WTC11 (cell line): Measurements from ENCODE around the gene SNX15. TPM values are rescaled to one million over a fixed set of nuclear protein-coding genes. Genes with fewer than 3 reads are reported as not detected.

Source experiments
- ATAC-seq: fragments of 200-7000 bp; cut with Tn5 transposase; 2 replicates; pipeline ENCODE4 v1.10.0; 2021; ENCODE audit warnings: mild to moderate bottlenecking, moderate library complexity
- CTCF ChIA-PET: fragments of 300-600 bp; sonication (Branson Sonifier 250); formaldehyde crosslinking; loops from one replicate; lab custom pipeline; 2021; ENCODE audit warnings: antibody characterized with exemption; lab: Charles Lee
- POLR2A ChIA-PET: fragments of 350-600 bp; sonication (Branson Sonifier 250); formaldehyde crosslinking; loops from one replicate; lab custom pipeline; 2021; ENCODE audit warnings: antibody characterized with exemption; lab: Charles Lee
- DNase-seq: peaks from one replicate; pipeline ENCODE4 v3.0.0; 2021; ENCODE audit warnings: low spot score
- H3K27ac Mint-ChIP-seq: 2 replicates; pipeline ENCODE4 v1.8.0; 2021; ENCODE audit warnings: mixed read lengths
- H3K27me3 Mint-ChIP-seq: 2 replicates; pipeline ENCODE4 v1.8.0; 2021; ENCODE audit warnings: low read depth, mild to moderate bottlenecking, moderate library complexity, mixed read lengths
- H3K36me3 Mint-ChIP-seq: 2 replicates; pipeline ENCODE4 v1.8.0; 2021; ENCODE audit warnings: mixed read lengths
- H3K4me1 Mint-ChIP-seq: 2 replicates; pipeline ENCODE4 v1.8.0; 2022; ENCODE audit warnings: mixed read lengths
- H3K4me3 Mint-ChIP-seq: 2 replicates; pipeline ENCODE4 v1.8.0; 2021; ENCODE audit warnings: mild to moderate bottlenecking, moderate library complexity, mixed read lengths
- H3K9me3 Mint-ChIP-seq: 2 replicates; pipeline ENCODE4 v1.8.0; 2021; ENCODE audit warnings: mixed read lengths
- E2F4 ChIP-seq: sonication (generic); formaldehyde crosslinking; IDR thresholded peaks from 2 replicates; pipeline ENCODE4 v1.8.1; 2022; ENCODE audit warnings: low read depth, mild to moderate bottlenecking, moderate library complexity, missing genetic modification reagents, borderline replicate concordance
- ERG ChIP-seq: fragments of 250-450 bp; sonication (Bioruptor Pico); IDR thresholded peaks from 2 replicates; pipeline ENCODE4 v1.8.0; 2021; ENCODE audit warnings: mild to moderate bottlenecking
- FOXK1 ChIP-seq: sonication (generic); formaldehyde crosslinking; IDR thresholded peaks from 2 replicates; pipeline ENCODE4 v1.8.0; 2022; ENCODE audit warnings: mild to moderate bottlenecking, moderate library complexity, missing genetic modification reagents
- IRF2 ChIP-seq: sonication (generic); formaldehyde crosslinking; IDR thresholded peaks from 2 replicates; pipeline ENCODE4 v1.8.0; 2022; ENCODE audit warnings: low read depth, missing genetic modification reagents, borderline replicate concordance
- MLX ChIP-seq: sonication (generic); formaldehyde crosslinking; IDR thresholded peaks from 2 replicates; pipeline ENCODE4 v1.8.1; 2023; ENCODE audit warnings: mild to moderate bottlenecking, missing genetic modification reagents, moderate library complexity
- NFE2L1 ChIP-seq: sonication (generic); formaldehyde crosslinking; IDR thresholded peaks from 2 replicates; pipeline ENCODE4 v1.8.1; 2023; ENCODE audit warnings: missing genetic modification reagents
- NR1H2 ChIP-seq: sonication (generic); formaldehyde crosslinking; IDR thresholded peaks from 2 replicates; pipeline ENCODE4 v1.9.0; 2021; ENCODE audit warnings: mild to moderate bottlenecking, moderate library complexity, missing genetic modification reagents
- RELA ChIP-seq: sonication (generic); formaldehyde crosslinking; IDR thresholded peaks from 2 replicates; pipeline ENCODE4 v1.8.1; 2022; ENCODE audit warnings: missing genetic modification reagents, mild to moderate bottlenecking, borderline replicate concordance
- TP53 ChIP-seq: sonication (generic); formaldehyde crosslinking; IDR thresholded peaks from 2 replicates; pipeline ENCODE4 v1.8.1; 2023; ENCODE audit warnings: mild to moderate bottlenecking, missing genetic modification reagents
- USF1 ChIP-seq: sonication (generic); formaldehyde crosslinking; IDR thresholded peaks from 2 replicates; pipeline ENCODE4 v1.8.0; 2022; ENCODE audit warnings: mild to moderate bottlenecking, missing genetic modification reagents
- ZBTB21 ChIP-seq: sonication (generic); formaldehyde crosslinking; IDR thresholded peaks from 2 replicates; pipeline ENCODE4 v1.8.1; 2023; ENCODE audit warnings: mild to moderate bottlenecking, missing genetic modification reagents, borderline replicate concordance
- ZBTB43 ChIP-seq: sonication (generic); formaldehyde crosslinking; IDR thresholded peaks from 2 replicates; pipeline ENCODE4 v1.8.1; 2023; ENCODE audit warnings: mild to moderate bottlenecking, missing genetic modification reagents
- ZNF317 ChIP-seq: sonication (generic); formaldehyde crosslinking; IDR thresholded peaks from 2 replicates; pipeline ENCODE4 v1.8.1; 2023; ENCODE audit warnings: low read depth, mild to moderate bottlenecking, moderate library complexity, missing genetic modification reagents, borderline replicate concordance
- ZNF532 ChIP-seq: fragments of 250-450 bp; sonication (Bioruptor Pico); IDR thresholded peaks from 2 replicates; pipeline ENCODE4 v1.9.0; 2021; ENCODE audit warnings: mild to moderate bottlenecking, borderline replicate concordance
- total RNA-seq: library from RNA; stranded (reverse); gene quantifications from 3 replicates; pipeline ENCODE4 v1.2.3, GENCODE V29; 2021
- TF ChIP-seq, protein P1 (sequence below): sonication (generic); formaldehyde crosslinking; IDR thresholded peaks from 2 replicates; pipeline ENCODE4 v1.8.0; 2022; ENCODE audit warnings: mild to moderate bottlenecking, missing genetic modification reagents
- TF ChIP-seq, protein P2 (sequence below): sonication (generic); formaldehyde crosslinking; IDR thresholded peaks from 2 replicates; pipeline ENCODE4 v1.8.1; 2022; ENCODE audit warnings: low read depth, missing genetic modification reagents, borderline replicate concordance
- TF ChIP-seq, protein P3 (sequence below): sonication (generic); formaldehyde crosslinking; IDR thresholded peaks from 2 replicates; pipeline ENCODE4 v1.8.1; 2022; ENCODE audit warnings: missing genetic modification reagents, borderline replicate concordance
- TF ChIP-seq, protein P4 (sequence below): sonication (generic); formaldehyde crosslinking; IDR thresholded peaks from 2 replicates; pipeline ENCODE4 v1.8.1; 2022; ENCODE audit warnings: mild to moderate bottlenecking, moderate library complexity, missing genetic modification reagents

Gene SNX15
- total RNA-seq, 1 experiment from 2014 or later, result 17.6 TPM

DNA sequence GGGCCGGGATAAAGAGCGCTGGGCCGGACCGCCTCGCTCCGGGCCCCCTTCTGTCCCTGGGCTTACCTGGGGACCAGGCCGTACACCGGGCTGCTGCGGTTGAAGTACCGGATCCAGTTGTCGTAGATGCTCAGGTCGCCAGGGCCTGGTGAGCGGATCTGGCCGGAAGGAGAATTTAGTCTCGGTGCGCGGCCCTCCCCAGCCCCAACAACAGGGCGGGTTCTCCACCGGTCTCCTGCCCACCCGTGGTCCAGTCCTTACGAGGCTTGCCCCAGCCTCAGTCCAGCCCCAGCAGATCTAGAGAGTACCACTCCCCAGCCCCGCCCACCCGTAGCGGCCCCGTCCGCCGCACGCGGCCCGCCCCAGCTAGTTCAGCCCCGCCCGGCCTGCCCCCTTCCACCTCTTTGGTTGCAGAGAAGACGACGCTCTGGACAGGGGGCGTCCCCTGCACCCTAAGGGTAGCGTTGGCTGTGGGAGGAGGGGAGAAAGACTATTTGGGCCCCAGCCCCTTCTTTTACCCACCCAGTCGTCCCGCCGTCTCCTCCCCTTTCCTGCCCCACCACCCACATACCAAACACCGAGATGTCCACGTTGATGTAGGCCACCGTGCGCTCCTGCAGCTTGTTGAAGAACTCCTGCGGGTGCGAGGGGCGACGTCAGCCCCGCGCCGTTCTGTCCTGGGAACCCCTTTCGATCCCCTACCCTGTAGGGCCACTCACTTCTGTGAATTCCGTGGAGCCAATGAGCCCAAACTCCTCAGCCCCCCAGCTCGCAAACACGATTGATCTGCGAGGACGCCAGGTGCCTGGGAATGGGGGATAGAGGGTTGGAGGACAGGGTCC is 20.6 kb downstream of the SNX15 start:
- Mint-ChIP-seq H3K9me3 (no peaks in the 10 kb centered on the region), H3K27me3 (no peaks in the 10 kb centered on the region), H3K4me1 (peaks cover 14% of the 10 kb centered on the region), H3K4me3 (peak overlapping the region; percentile 62), H3K36me3 (peaks cover 5% of the 10 kb centered on the region), H3K27ac (no peak overlapping the region)
- ChIA-PET CTCF (interaction anchor here (0.6 to 1.3 kb wide), 8 partner anchors 9 to 307 kb away, joined by 3 to 8 read pairs (median 4); partner anchors contain the start of gene ARL2), POLR2A (no interaction called here)
- peak; percentile 54 for ATAC-seq
- TF ChIP-seq, protein P1, sequence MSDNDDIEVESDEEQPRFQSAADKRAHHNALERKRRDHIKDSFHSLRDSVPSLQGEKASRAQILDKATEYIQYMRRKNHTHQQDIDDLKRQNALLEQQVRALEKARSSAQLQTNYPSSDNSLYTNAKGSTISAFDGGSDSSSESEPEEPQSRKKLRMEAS (CRISPR knock-in tag), result no peak
- TF ChIP-seq MLX (CRISPR knock-in tag) (no peak), IRF2 (CRISPR knock-in tag) (no peak), USF1 (CRISPR knock-in tag) (no peak), ZNF317 (CRISPR knock-in tag) (no peak)
- TF ChIP-seq, protein P2, sequence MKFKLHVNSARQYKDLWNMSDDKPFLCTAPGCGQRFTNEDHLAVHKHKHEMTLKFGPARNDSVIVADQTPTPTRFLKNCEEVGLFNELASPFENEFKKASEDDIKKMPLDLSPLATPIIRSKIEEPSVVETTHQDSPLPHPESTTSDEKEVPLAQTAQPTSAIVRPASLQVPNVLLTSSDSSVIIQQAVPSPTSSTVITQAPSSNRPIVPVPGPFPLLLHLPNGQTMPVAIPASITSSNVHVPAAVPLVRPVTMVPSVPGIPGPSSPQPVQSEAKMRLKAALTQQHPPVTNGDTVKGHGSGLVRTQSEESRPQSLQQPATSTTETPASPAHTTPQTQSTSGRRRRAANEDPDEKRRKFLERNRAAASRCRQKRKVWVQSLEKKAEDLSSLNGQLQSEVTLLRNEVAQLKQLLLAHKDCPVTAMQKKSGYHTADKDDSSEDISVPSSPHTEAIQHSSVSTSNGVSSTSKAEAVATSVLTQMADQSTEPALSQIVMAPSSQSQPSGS, result no peak
- peak; percentile 47 for DNase-seq

- ChIA-PET POLR2A (no interaction called here), CTCF (interaction anchor here (0.7 kb wide), 2 partner anchors 20 to 104 kb away, joined by 3 read pairs; no protein-coding TSS in a partner anchor)
- no peak for ATAC-seq
- H3K27me3 Mint-ChIP-seq, result no peaks in the 10 kb centered on the region; the same call in 1 of the 2 replicates
- H3K4me1 Mint-ChIP-seq, result peaks cover 12% of the 10 kb centered on the region
- H3K27ac Mint-ChIP-seq, result no peak overlapping the region
- no peaks in the 10 kb centered on the region for H3K36me3 Mint-ChIP-seq
- no peak overlapping the region for H3K4me3 Mint-ChIP-seq
- DNase-seq, result no peak
- no peaks in the 10 kb centered on the region for H3K9me3 Mint-ChIP-seq
- TF ChIP-seq ZNF532 (CRISPR knock-in tag) (no peak), RELA (CRISPR knock-in tag) (no peak), NR1H2 (no peak), ZBTB43 (no peak), TP53 (no peak), ERG (CRISPR knock-in tag) (no peak), NFE2L1 (no peak), E2F4 (CRISPR knock-in tag) (no peak), ZBTB21 (CRISPR knock-in tag) (no peak), FOXK1 (no peak)
- TF ChIP-seq, protein P3, sequence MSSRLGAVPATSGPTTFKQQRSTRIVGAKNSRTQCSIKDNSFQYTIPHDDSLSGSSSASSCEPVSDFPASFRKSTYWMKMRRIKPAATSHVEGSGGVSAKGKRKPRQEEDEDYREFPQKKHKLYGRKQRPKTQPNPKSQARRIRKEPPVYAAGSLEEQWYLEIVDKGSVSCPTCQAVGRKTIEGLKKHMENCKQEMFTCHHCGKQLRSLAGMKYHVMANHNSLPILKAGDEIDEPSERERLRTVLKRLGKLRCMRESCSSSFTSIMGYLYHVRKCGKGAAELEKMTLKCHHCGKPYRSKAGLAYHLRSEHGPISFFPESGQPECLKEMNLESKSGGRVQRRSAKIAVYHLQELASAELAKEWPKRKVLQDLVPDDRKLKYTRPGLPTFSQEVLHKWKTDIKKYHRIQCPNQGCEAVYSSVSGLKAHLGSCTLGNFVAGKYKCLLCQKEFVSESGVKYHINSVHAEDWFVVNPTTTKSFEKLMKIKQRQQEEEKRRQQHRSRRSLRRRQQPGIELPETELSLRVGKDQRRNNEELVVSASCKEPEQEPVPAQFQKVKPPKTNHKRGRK (CRISPR knock-in tag), result no peak
- TF ChIP-seq, protein P4, sequence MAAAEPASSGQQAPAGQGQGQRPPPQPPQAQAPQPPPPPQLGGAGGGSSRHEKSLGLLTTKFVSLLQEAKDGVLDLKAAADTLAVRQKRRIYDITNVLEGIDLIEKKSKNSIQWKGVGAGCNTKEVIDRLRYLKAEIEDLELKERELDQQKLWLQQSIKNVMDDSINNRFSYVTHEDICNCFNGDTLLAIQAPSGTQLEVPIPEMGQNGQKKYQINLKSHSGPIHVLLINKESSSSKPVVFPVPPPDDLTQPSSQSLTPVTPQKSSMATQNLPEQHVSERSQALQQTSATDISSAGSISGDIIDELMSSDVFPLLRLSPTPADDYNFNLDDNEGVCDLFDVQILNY (CRISPR knock-in tag), result no peak
Observed at GRCh38 chr11:65051398-65051858, 24.2 kb downstream of the SNX15 start.
